Measurements from ENCODE around the gene RBM39.
"Not testable (repeated sequence)": the region's sequence is repeated elsewhere in the genome, so short reads cannot be mapped to it uniquely, and the experiment has no call there.

Gene RBM39

DNA sequence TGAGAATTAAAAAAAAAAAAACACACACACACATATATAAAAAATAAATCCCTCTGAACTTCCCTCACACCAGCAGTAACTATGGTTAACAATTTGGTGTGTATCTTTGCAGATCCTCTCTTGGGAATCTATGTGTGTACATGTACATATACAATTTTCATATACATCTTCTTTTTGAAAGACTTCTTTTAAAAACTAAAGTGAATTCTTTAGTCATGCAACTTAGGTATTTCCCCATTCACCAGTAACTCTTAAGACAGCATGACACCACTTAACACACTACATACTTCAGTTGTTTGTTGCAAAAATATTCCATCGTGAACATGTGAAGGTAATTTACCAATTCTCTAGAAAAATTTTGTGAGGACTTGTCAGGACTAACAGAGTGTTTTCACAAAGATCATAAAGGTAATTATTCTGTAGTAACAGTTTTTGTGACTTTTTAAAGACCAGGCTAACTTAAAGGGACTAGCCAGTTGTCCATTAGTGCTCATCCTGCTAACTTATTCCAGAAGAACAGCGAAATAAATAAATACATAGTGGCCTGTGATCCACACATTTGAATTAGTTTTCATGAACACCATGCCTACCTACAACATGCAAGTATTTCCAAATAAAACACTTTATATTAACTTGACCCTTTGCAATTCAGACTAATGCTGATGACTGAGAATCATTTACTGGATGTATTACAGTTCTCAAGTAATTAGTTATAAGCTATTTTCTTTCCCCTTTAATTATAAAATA, 12.1 kb downstream of the RBM39 start:
- intact Hi-C loops (cut with DNase I), result no loop called here
- no peak for DNase-seq

DNA sequence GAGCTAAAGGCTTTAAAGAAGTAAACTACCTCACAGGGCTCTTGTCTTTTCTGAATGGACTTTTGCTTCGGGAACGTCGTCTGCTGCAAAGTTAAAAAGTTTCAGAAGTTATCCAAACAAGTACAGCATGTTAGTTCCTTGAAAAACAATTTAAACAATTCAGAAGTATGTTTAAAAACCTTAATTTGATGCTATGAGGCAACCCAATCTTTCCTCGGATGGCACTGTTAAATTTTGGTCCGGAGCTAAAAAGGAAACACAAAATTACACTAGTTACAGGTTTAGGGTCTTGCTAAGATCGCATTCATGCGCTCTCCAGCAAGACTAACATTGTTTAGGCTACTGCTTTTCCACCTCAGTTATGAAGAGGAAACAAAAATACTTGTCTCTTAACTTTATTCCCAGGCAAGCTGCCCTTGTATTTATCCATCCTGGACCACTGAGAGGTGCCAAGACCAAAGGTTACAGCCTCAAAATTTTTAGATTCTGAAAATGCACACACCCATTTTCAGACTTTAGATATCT, 12.7 kb downstream of the RBM39 start:
- no peak for DNase-seq
- intact Hi-C loops (cut with DNase I), result no loop called here

DNA sequence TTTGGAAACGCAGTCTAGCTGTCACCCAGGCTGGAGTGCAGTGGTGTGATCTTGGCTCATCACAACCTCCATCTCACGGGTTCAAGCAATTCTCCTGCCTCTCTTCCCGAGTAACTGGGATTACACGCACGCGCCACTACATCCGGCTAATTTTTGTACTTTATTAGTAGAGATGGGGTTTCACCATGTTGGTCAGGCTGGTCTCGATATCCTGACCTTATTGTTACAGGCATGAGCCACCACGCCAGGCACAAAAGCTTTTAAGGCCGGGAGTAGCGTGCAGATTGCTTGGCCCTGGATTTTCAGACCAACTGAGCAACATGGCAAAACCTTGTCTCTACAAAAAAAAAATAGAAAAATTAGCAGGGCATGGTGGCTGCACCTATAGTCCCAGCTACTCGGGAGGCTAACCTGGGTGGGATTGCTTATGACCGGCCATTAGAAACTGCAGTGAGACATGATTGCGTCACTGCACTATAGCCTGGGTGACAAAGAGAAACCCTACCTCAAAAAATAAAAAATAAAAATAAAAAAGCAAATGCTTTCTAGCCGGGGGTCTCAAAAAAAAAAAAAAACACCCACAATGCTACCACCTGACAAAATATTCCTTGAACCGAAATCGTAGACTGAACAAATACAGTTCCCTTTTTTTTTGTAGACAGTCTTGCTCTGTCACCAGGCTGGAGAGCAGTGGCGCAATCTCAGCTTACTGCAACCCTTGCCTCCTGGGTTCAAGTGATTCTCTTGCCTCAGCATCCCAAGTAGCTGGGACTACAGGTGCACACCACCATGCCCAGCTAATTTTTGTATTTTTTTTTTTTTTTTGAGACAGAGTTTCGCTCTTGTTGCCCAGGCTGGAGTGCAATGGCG, 15.0 kb downstream of the RBM39 start:
- DNase-seq, result no peak
- intact Hi-C loops (cut with DNase I), result no loop called here

DNA sequence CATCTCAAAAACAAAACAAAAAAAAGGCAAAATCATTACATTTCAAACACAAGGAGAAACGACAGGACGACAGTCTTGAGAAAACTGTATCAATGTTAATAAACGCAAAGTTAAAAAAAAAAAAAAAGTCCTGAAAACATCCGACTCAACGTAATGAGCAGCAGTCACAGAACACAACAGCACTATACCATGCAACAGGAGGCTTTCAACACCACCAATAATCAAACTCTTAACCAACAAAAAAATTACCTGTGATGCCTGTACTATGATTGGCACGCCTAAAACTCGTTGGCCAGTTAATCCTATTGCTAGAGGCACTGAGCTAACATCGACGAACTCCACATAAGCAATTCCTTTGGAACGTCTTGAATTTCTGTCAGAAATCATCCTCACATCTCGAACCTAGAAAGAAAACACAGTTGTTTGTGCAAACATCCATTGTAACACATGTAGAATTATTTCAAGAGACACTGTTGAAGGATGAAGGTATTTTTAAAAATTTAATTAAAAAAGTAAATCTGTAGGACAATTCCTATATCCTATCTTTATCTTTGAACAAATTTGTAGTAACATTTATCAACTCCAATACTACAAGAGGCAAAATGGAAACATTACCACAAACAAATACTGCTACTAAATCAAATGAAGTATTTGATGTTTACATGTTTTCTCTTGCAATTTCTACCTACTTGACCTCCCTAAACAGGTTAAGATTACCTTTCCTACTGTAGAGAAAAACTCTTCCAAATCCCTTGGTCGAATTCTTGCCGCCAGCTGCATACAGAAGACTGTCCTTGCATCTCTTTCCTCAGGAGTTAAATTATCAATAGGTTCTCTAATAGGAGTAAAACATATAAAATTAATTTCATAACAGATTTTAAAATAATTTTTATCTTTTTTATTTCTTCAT, 17.5 kb downstream of the RBM39 start:
- DNase-seq, result no peak
- intact Hi-C loops (cut with DNase I), result no loop called here

DNA sequence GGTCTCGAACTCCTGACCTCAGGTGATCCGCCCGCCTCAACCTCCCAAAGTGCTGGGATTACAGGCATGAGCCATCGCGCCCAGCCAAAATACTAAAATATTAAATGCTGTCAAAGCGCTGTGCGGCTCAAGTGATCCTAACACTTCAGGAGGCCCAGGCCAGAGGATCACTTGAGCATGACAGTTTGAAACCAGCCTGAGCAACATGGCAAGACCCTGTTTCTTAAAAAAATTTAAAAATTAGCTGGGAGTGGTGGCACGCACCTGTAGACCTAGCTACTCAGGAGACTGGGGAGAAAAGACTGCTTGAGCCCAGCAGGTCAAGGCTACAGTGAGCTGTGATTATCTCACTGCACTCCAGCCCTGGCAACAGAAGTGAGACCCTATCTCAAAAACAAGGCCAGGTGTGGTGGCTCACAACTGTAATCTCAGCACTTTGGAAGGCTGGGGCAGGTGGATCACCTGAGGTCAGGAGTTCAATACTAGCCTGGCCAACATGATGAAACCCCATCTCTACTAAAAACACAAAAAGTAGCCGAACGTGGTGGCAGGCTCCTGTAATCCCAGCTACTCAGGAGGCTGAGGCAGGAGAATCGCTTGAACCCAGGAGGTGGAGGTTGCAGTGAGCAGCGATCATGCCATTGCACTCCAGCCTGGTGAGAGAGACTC, 18.3 kb downstream of the RBM39 start:
- DNase-seq; intact Hi-C loops (cut with DNase I): not testable (repeated sequence)

DNA sequence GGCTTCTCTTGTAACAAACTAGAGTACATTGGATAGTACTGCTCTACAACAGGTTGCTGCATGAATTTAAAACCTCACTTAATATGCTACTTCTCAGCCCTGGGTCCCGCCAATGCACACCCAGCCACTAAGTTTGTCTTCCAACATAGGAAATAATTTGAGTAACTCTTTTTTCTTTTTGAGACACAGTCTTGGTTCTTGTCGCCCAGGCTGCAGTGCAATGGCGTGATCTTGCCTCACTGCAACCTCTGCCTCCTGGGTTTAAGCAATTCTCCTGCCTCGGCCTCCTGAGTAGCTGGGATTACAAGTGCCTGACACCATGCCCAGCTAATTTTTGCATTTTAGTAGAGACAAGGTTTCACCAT, 18.8 kb downstream of the RBM39 start:
- intact Hi-C loops (cut with DNase I); DNase-seq: not testable (repeated sequence)

DNA sequence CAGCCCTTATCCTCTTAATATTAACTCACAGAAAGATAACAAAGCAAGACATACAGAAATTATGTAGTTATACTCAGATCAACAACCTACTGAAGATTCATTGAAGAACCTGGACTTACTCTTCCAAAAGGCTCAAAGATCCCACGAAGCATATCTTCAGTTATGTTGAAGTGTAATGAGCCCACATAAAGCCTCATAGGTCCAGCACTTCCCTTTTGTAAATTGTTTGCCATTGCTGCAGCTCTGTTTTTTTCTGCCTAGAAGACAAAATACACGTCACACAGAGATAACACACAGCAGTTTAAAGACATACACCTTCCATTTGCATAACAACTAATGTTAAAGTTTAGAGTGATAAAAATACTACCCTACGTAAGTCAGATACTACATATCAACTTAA, 20.4 kb downstream of the RBM39 start:
- no peak for DNase-seq
- intact Hi-C loops (cut with DNase I), result no loop called here

DNA sequence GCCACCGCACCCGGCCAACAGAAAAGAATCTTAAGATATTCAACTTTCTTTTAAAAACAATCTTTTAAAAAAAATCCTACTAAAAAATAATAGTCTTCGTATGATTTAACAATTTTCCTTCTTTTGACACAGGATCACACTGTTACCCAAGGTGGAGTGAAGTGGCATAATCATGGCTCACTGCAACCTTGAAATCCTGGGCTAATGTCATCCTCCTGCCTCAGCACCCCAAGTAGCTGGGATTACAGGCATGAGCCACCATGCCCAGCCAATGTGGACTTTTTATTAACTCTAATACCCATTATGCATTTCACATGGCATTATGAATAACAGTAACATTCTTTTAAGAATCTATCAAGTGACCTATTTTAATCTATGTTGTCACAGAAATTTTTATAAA, 20.8 kb downstream of the RBM39 start:
- intact Hi-C loops (cut with DNase I), result no loop called here
- no peak for DNase-seq

DNA sequence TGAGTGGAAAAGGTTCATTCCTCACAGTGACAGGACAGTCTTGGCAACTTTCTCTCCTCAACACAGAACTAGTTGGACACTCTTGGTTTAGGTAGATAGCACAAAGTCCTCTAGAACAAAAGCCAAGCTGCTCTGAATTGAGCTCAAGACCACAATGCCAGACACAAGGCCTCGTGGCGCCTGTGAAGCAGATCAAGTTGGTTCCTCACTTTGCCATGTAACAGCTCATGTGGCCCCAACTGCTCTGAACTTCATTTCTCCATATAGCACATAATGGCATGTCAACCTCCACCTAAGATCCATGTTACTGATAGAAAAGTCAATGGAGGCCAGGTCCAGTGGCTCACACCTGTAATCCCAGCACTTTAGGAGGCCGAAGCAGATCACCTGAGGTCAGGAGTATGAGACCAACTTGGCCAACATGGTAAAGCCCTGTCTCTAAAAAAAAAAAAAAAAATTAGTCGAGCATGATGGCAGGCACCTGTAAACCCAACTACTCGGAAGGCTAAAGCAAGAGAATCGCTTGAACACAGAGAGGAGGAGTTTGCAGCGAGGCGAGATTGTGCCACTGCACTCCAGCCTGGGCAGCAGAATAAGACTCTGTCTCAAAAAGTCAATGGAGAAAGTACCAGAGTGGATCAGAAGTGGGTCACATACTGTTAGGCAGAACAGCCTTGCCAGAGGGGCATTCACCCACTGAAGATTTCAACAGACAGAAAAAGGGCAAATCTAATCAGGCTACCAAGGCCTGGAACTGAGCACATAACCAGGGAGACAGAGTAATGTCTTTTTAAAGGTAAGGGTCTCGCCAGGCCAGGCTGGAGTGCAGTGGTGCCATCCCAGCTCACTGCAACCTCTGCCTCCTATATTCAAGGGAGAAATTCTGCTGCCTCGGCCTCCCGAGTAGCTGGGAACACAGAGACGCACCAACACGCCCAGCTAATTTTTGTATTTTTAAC, 21.6 kb downstream of the RBM39 start:
- intact Hi-C loops (cut with DNase I), result no loop called here
- no peak for DNase-seq

DNA sequence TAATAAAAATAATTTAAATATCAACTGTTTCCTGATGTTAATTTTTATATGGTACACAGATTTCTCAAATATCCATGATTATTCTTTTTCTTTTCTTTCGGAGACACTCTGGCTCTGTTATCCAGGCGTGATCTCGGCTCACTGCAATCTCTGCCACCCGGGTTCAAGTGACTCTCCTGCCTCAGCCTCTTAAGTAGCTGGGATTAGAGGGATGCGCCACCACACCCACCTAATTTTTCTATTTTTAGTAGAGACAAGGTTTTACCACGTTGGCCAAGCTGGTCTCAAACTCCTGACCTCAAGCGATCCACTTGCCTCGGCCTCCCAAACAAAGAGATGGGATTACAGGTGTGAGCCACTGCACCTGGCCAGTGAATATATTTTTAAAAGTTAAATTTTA, 22.3 kb downstream of the RBM39 start:
- DNase-seq, result no peak
- intact Hi-C loops (cut with DNase I), result no loop called here

DNA sequence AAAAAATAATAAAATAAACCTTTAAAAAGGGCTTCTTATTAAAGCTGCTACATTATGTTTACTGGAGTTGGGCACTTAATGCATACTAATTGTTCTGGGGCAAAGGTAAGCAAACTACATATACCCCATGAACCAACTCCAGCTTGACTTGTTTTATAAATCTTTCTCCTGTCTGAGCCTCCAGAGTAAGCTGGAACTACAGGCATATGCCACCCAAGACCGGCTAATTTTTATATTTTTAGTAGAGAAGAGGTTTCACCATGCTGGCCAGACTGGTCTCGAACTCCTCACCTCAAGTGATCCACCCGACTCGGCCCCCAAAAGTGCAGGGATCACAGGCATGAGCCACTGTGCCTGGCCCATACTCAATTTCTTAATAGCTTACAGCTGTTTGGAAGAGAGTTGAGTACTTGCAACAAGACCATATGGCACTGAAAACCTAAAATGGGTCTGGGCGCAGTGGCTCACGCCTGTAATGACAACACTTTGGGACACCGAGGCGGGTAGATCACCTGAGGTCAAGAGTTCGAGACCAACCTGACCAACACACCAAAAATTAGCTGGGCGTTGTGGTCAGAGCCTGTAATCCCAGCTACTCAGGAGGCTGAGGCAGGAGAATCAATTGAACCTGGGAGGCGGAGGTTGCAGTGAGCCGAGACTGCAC, 23.0 kb downstream of the RBM39 start:
- DNase-seq, result peak in 1 of 10 donors; percentile 58
- intact Hi-C loops (cut with DNase I), result no loop called here

DNA sequence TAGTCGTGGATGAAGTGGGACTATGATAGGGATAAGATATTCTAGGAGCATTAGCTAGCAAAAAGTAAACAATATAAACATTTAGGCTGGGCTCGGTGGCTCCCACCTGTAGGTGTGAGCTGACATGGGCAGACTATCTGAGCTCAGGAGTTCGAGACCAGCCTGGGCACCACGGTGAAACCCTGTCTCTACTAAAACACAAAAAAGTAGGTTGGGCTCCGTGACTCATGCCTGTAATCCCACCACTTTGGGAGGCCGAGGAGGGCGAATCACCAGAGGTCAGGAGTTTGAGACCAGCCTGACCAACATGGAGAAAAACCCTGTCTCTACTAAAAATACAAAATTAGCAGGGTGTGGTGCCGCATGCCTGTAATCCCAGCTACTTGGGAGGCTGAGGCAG, 23.7 kb downstream of the RBM39 start:
- DNase-seq; intact Hi-C loops (cut with DNase I): not testable (repeated sequence)

DNA sequence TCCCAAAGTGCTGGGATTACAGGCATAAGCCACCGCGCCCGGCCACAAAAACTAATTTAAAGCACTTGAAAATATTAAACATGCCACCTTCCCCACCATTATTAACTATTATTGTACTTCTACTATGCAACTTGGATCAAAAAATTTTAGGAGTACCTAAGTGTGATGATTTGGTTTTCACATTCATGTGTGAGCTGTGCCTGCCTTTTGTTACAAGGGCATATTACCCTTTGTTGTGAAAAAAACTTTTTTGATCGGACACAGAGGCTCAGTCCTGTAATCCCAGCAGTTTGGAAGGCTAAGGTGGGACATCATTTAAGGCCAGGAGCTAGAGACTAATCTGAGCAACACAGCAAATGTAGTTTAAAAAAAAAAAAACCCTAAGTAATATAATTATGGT, 25.7 kb downstream of the RBM39 start:
- peak in 1 of 10 donors; percentile 35 for DNase-seq
- intact Hi-C loops (cut with DNase I), result no loop called here

DNA sequence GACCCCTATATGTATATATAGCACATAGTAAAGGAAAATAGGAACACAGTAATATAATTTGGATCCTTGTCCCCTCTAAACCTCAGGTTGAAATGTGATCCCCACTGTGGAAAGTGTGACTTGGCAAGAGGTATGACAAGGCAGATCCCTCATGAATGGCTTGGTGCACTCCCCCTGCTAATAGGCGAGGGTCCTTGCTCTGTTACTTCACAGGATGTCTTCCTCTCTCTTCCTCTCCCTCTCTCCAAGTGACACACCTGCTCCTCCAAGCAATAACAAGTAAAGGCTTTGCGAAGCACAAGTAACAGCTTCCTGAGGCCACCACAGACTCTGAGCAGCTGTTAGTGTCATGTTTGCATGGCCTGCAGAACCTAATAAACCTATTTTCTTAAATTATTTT, 26.4 kb downstream of the RBM39 start:
- intact Hi-C loops (cut with DNase I), result no loop called here
- no peak for DNase-seq

DNA sequence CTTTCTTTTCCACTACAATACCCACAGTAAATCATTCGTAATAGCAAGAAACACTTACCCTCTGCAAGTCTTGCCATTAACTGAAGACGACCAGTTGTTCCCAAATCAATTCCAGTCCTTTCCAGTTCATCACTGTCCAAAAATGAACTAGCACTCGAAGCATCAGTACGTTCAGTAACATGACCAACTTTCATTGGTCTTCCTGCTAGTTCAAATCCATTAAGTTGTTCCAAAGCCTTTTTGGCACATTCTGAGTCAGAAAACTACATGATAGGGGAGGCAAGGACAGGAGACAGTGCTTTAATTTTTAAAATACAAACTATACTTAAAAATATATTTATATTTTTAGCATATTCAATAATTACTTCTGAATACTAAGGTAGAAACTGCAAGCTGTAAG, 27.9 kb downstream of the RBM39 start:
- intact Hi-C loops (cut with DNase I), result no loop called here
- DNase-seq, result no peak

DNA sequence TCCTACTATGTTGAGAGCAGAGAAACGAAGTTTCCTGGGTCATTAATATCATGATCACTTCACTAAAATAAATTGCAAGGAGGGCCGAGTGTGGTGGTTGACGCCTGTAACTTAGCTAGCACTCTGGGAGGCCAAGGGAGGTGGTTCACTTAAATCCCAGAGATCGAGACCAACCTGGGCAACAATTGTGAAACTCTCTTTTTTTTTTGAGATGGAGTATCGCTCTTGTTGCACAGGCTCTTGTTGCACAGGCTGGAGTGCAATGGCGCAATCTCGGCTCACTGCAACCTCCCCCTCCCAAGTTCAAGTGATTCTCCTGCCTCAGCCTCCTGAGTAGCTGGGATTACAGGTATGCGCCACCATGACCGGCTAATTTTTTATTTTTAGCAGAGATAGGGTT, 28.9 kb downstream of the RBM39 start:
- intact Hi-C loops (cut with DNase I), result not testable (repeated sequence)
- DNase-seq, result peak in 1 of 10 donors; percentile 24

DNA sequence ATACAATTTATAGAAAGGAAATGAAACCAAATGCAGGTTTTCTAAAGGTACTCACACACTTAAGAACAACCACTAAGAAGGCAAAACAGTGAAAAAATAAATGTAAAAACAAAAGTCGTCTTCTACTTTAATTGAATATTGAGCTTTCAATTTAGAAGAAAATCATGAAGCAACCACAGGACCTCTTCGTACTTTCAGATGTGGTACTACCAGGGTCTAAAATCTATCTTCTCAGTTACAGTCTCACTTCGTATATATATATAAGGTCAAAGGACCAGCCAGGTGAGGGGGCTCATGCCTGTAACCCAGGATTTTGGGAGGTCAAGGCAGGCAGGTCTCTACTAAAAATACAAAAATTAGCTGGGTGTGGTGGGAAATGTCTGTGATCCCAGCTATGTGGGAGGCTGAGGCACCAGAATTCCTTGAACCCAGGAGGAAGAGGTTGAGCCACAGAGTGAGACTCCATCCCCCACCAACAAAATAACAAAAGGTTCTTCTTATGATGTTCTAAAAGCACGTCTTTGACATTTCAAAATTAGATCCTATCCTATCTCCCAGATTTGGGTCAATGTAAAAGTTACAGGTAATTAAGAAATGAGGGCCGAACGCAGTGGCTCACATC, 30.4 kb downstream of the RBM39 start:
- intact Hi-C loops (cut with DNase I), result no loop called here
- no peak for DNase-seq
